Measurements from ENCODE around the gene PRKN.
A peak's percentile ranks its signal among the peaks of the same experiment; 100 is the strongest.

PRKN gene

DNA sequence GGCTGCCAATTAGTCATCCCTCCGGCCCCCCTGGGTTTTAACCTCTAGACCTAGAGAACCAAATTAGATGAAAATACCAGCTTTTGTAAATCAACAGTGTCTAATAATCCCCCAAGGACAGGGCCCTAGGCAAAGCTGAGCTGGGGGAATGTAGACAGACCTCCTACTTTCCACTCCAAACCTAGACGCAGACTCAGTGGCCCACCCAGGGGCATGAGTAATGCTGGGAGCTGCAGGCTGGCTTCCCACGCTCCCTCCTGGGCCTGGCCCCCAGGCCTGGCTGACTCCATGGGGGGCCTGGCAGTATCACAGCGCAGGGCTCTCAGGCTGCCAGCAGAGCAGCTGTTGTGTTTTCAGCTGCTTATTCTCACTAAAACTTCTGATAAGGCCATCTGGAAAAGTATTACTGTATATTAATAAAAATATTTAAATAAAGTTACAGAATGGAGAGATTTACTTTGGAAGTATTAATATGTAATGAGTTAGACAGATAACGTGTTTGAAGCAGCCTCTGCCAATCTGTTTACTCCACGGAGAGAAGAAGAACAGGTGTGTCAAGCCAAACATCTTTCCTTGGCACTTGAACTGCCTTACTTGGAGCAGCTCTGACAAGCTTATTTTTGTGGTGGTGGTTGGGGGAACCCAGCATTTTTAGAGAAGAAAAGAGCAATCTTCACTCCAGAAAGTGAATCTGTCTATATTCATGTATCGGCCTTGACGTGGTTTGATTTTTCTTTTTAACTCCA is 1309.7 kb downstream of the PRKN start:
- DNase-seq (ENCODE audit: low read depth in 2 of 2) = no peak

GRCh38 chr6:161415302-161415855 is 1312.2 kb downstream of the PRKN start:
- no peak for DNase-seq (ENCODE audit: low read depth in 2 of 2)

DNA sequence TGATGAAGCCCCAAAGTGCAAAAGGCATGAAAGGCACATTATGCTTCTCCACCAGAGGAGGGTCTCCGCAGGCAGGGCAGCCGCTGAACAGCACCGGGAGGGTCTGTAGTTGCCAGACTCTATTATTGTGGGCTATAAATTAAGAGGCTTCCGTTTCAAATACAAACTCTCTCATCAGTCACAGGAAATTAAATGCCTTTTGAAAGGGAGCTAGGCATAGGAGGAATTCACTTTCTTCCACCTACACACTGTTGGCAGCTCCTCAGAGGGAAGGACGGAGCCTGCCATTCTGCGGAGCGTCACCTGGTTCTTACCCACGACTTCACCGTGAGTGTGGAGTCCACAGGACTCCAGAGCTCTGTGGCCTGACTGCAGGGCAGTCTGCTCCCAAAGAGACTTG is 1312.9 kb downstream of the PRKN start:
- DNase-seq (ENCODE audit: low read depth in 2 of 2) = no peak

DNA sequence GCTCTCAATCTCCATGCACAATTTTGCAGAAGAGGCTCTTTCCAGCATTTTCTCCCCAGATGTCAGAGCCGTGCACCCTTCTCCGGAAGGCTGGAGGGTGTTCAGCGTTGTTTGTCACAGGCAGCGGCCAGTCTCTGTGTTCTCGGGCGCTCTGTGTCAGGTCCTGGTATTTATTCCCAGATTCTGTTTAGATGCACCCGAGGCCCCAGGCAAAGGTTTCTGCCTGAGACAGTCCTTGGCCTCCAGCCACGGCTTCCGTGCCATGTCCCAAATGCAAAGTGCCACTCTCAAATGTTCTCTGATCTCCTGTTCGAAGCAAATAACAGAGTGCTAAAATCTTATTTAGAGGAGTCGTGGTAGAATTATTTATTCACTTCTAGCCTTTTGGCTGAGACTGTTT is 1313.4 kb downstream of the PRKN start:
- no peak for DNase-seq (ENCODE audit: low read depth in 2 of 2)

- DNase-seq (ENCODE audit: low read depth in 2 of 2) = no peak
Measured at GRCh38 chr6:161413355-161413771, 1314.2 kb downstream of the PRKN start.

DNA sequence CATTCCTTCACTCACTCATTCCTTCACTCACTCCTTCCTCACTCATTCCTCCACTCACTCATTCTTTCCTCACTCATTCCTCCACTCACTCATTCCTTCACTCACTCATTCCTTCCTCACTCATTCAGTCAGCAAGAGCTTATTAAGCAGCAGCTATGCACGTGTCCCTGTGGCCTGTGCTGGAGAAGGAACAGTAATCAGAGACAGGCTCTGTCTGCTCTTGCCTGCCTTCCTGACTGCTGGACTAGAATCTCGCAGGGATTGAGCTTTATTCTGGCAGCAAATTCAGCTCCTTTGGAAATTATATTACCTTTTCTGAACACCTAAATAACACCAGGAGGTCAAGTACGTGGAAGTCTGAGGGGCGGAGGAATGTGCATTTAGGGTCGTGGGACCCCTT is 1314.8 kb downstream of the PRKN start:
- DNase-seq (ENCODE audit: low read depth in 2 of 2) = no peak

GRCh38 chr6:161411265-161411944 is 1316.2 kb downstream of the PRKN start:
- DNase-seq (ENCODE audit: low read depth in 2 of 2) = no peak

- no peak for DNase-seq (ENCODE audit: low read depth in 2 of 2)
Measured at GRCh38 chr6:161410736-161411135, 1316.8 kb downstream of the PRKN start.

DNA sequence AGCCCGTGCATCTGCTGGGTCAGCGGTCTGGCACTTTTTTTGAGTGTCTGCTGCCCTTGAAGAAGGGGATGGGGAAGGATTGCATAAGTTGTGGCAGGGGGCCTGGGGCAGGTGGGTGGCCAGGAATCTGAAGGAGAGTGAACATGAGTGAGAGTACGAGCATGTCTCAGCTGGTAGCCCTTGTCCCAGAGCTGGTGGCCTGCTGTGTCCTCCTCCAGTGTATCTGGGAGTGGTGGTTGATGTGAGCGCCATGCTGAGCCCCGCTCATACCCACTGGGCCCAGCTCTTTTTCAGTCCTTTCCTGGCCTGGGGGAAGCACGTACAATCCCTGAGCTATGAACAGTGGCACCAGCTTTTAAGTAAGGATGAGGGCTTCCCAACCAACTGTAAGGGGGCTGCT is 1317.5 kb downstream of the PRKN start:
- DNase-seq (ENCODE audit: low read depth in 2 of 2) = no peak

DNA sequence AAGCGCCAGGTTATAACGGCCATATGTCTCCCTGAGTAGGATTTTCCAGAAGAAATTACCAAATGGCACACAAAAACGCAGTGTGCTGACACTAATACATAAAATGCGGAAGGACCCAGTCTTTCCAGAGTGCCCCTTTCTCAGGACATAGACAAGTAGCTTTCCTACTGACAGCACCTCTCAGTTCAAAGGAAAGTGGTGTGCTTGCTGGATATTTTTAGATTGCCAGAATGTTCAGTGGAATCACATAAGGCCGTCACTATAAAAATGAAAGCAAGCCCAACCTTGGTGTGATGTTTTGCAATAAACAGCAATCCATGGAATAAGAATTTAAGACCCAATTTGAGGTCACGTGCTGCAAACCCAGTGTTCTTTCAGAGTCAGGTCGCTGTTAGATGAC is 1318.2 kb downstream of the PRKN start:
- no peak for DNase-seq (ENCODE audit: low read depth in 2 of 2)

GRCh38 chr6:161408041-161408440 is 1319.5 kb downstream of the PRKN start:
- no peak for DNase-seq (ENCODE audit: low read depth in 2 of 2)

DNA sequence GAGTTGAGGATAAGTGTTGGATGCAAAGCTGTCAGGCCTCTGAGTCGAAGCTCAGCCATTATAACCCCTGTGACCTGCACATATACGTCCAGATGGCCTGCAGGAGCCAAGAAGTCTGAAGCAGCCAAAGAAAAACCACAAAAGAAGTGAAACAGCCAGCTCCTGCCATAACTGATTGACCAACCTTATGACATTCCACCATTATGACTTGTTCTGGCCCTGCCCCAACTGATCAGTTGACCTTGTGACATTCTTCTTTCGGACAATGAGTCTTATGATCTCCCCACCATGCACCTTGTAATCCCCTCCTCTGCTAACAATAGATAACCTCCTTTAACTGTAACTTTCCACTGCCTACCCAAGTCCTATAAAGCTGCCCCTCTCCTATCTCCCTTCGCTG is 1320.0 kb downstream of the PRKN start:
- no peak for DNase-seq (ENCODE audit: low read depth in 2 of 2)

DNA sequence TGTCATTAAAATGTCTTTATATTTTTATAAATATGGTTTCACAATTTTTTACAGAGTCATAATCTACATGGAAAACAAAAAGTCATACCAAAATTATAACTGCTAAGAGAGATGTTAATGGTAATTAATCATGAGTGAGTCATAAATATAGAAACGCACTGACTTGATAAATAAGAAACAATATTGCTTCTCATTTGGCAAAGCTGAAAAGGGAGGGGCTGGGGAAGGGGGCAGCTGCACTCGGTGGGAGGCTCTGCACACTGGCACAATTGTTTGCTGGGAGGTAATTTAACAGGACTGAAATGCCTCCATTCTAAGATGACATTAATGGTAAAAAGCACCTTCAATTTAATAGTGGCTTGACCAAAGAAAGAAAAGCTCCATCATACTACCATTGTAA is 1320.5 kb downstream of the PRKN start:
- no peak for DNase-seq (ENCODE audit: low read depth in 2 of 2)

DNA sequence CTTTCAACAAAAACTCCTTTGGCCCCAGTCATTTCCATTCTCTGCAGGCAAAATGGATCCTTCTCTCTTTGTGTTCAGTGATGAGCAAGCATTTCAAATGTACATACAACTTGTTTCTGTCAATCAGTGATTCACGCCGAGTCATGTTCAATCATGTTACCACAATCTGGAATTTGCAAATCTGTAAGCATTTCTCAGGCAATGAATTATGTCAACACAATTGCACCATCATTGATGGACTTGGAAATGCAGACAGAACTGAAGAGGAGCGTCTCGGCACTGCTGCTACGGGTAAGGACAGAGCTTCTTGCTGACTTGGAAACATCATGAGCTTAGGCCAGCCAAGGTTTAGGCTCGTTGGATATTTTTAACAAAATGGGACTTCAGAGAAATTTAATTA is 1320.9 kb downstream of the PRKN start:
- no peak for DNase-seq (ENCODE audit: low read depth in 2 of 2)

GRCh38 chr6:161405418-161405817 is 1322.1 kb downstream of the PRKN start:
- no peak for DNase-seq (ENCODE audit: low read depth in 2 of 2)

GRCh38 chr6:161403717-161404116 is 1323.8 kb downstream of the PRKN start:
- DNase-seq (ENCODE audit: low read depth in 2 of 2) = no peak

DNA sequence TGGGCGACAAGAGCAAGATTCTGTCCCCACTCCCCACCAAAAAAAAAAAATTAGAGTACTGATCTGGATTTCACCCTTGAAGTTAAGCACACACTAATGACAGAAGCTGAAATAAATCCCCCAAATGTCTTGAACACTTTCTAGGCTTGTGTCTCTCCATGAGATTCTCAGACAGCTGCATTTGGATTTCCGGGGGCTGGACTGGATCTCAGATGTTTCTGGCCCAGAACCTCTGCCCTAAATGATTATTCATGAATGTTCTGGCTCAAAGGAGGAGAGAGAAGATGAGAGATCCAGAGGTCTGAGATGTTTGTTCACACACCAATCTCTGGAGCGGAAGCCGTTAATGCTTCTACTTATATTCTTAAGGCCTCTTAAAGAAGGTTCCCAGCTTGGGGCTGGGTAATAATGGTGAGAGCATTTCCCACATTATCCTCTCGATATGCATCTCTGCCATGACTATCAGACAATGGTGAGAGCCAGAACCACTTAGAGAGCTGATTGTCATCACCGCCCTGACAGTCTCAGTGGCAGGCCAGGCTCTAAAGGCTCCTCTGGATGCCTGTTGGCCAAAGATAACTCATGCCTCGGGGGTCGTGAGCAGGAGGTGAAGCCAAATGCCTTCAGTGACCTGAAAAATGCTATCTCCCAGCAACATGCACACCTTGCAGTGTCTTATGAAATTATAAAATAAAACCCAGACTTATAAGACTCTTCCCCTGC is 1325.8 kb downstream of the PRKN start:
- no peak for DNase-seq (ENCODE audit: low read depth in 2 of 2)

GRCh38 chr6:161400671-161401070 is 1326.9 kb downstream of the PRKN start:
- DNase-seq (ENCODE audit: low read depth in 2 of 2) = no peak

DNA sequence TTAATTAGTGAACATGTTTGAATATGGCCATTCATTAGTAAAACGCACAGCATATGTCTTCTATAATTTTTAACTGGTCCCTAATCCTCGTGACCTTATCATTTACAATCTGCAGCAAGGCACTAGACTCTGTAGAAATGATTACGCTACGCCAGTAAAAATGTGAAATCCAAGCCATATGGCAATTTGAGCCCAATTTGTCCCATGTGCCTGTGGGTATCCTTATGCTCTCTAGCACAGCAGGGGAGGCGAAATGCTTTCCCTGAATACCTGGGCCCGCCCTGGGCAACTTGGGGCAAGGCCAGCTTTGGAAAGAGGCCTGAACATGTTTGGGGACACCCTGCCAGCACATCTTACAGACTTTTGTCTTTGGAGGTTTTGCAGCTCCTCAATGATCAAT is 1331.0 kb downstream of the PRKN start:
- DNase-seq (ENCODE audit: low read depth in 2 of 2) = no peak

- no peak for DNase-seq (ENCODE audit: low read depth in 2 of 2)
Measured at GRCh38 chr6:161395716-161396231, 1331.8 kb downstream of the PRKN start.

DNA sequence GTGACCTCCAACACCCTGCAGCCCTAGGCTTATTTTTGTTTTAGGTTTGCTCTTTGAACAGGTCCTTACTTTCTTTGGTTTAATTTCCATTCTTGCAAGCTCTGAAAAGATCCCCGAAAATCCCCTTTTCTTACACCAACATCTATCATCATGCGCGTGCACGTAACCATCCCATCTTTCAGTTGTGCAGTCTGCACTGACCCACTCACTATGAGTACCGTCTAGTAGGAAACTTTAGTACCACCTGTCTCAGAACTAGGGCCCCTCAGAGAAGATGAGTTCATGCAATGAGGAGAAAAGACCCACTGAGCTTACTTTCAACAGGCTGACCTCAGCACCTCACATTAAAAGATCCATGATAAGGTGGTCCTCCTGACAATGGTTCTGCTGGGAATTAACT is 1333.1 kb downstream of the PRKN start:
- no peak for DNase-seq (ENCODE audit: low read depth in 2 of 2)

GRCh38 chr6:161393839-161394364 is 1333.7 kb downstream of the PRKN start:
- peak; percentile 42 to 55 for DNase-seq (ENCODE audit: low read depth in 2 of 2)

Measured in stimulated activated CD4-positive, alpha-beta T cell treated with anti-CD3 and anti-CD28 coated beads, Interleukin-15, amount 100 ng/mL, for 48 hours (primary cell).